DOHH2 (cell line): ENCODE data around the gene SLC26A8.

ENCODE experiments used
- EZH2phosphoT487 ChIP-seq: fragments of 200-600 bp; sonication (generic); IDR thresholded peaks from 2 replicates; pipeline ENCODE4 v1.6.1; 2017; ENCODE audit warnings: borderline replicate concordance, mild to moderate bottlenecking, antibody characterized with exemption, low read length, moderate library complexity, mixed read lengths
- TF ChIP-seq, protein P1 (sequence below): fragments of 200-600 bp; sonication (generic); IDR thresholded peaks from one replicate; pipeline ENCODE4 v1.5.1; 2014; ENCODE audit warnings: antibody characterized with exemption, mild to moderate bottlenecking, low read depth, low read length; ENCODE audit not compliant: poor library complexity, severe bottlenecking

DNA sequence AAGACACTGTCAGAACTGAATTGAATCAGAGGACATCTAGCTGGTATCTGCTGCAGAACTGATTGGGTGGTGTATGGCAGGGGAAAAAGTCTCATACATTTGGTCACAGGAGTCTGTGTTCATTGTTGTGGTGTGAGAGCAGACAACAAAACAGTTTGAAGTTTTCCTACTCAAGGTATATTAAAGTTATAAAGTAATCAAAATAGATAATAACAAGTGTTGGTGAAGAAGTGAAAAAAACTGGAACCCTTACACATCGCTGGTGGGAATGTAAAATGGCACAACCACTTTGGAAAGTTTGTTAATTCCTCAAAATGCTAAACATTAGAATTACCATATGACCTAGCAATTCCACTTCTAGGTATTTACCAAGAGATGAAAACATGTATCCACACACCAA, 128.2 kb downstream of the SLC26A8 start:
- TF ChIP-seq, protein P1, sequence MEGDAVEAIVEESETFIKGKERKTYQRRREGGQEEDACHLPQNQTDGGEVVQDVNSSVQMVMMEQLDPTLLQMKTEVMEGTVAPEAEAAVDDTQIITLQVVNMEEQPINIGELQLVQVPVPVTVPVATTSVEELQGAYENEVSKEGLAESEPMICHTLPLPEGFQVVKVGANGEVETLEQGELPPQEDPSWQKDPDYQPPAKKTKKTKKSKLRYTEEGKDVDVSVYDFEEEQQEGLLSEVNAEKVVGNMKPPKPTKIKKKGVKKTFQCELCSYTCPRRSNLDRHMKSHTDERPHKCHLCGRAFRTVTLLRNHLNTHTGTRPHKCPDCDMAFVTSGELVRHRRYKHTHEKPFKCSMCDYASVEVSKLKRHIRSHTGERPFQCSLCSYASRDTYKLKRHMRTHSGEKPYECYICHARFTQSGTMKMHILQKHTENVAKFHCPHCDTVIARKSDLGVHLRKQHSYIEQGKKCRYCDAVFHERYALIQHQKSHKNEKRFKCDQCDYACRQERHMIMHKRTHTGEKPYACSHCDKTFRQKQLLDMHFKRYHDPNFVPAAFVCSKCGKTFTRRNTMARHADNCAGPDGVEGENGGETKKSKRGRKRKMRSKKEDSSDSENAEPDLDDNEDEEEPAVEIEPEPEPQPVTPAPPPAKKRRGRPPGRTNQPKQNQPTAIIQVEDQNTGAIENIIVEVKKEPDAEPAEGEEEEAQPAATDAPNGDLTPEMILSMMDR, result no peak
- TF ChIP-seq EZH2phosphoT487, result no peak
